NCI-H187 treated with DMSO at 0.1 percent for 48 hours (cell line): ENCODE results near the gene KIF26B.

Experiments used
- DNase-seq: peaks from one replicate; lab custom pipeline; 2025; lab: John Stamatoyannopoulos, UW

KIF26B gene

GRCh38 chr1:245279346-245279745 is 124.6 kb downstream of the KIF26B start:
- DNase-seq = no peak

GRCh38 chr1:245283001-245283400 is 128.2 kb downstream of the KIF26B start:
- DNase-seq = no peak

GRCh38 chr1:245285168-245285567 is 130.4 kb downstream of the KIF26B start:
- DNase-seq = no peak

GRCh38 chr1:245288796-245289195 is 134.0 kb downstream of the KIF26B start:
- DNase-seq = no peak

GRCh38 chr1:245290836-245291235 is 136.1 kb downstream of the KIF26B start:
- DNase-seq = no peak

- DNase-seq = no peak
Observed at GRCh38 chr1:245291351-245291750, 136.6 kb downstream of the KIF26B start.

GRCh38 chr1:245292141-245292540 is 137.4 kb downstream of the KIF26B start:
- DNase-seq = no peak

GRCh38 chr1:245292553-245292952 is 137.8 kb downstream of the KIF26B start:
- no peak for DNase-seq

GRCh38 chr1:245294020-245294419 is 139.2 kb downstream of the KIF26B start:
- no peak for DNase-seq

- no peak for DNase-seq
Observed at GRCh38 chr1:245298781-245299180, 144.0 kb downstream of the KIF26B start.

GRCh38 chr1:245301162-245301580 is 146.4 kb downstream of the KIF26B start:
- DNase-seq = no peak

GRCh38 chr1:245301921-245302320 is 147.1 kb downstream of the KIF26B start:
- no peak for DNase-seq

GRCh38 chr1:245304698-245305097 is 149.9 kb downstream of the KIF26B start:
- no peak for DNase-seq

GRCh38 chr1:245306020-245306419 is 151.2 kb downstream of the KIF26B start:
- DNase-seq = no peak

- DNase-seq = no peak
Observed at GRCh38 chr1:245306628-245307410, 152.0 kb downstream of the KIF26B start.

- no peak for DNase-seq
Observed at GRCh38 chr1:245310571-245311531, 156.1 kb downstream of the KIF26B start.

GRCh38 chr1:245311887-245312536 is 157.2 kb downstream of the KIF26B start:
- DNase-seq = no peak

GRCh38 chr1:245313576-245313975 is 158.8 kb downstream of the KIF26B start:
- no peak for DNase-seq

GRCh38 chr1:245316784-245317183 is 162.0 kb downstream of the KIF26B start:
- no peak for DNase-seq

GRCh38 chr1:245317217-245317616 is 162.4 kb downstream of the KIF26B start:
- DNase-seq = no peak

- no peak for DNase-seq
Observed at GRCh38 chr1:245319094-245319493, 164.3 kb downstream of the KIF26B start.

- no peak for DNase-seq
Observed at GRCh38 chr1:245322673-245323072, 167.9 kb downstream of the KIF26B start.
